GM18861 (cell line): ENCODE data around the gene SLX1B.
"Not testable (repeated sequence)": the region's sequence is repeated elsewhere in the genome, so short reads cannot be mapped to it uniquely, and the experiment has no call there.

Experiments used
- ATAC-seq: cut with Tn5 transposase; IDR thresholded peaks from one replicate; pipeline ENCODE4 v1.9.1; 2021; ENCODE audit not compliant: unreplicated experiment

SLX1B gene

GRCh38 chr16:29454269-29454668, at the start of gene SLX1B, which contains the start of gene BOLA2:
SLX1B (plus strand) TSS chr16:29454533.
BOLA2 (minus strand) TSS chr16:29454351; CDS start chr16:29454253, 98 bp downstream.
- ATAC-seq = peak; percentile 79

GRCh38 chr16:29405249-29405648, 49.1 kb upstream of the SLX1B start:
- ATAC-seq = not testable (repeated sequence)

GRCh38 chr16:29423587-29423986, 30.7 kb upstream of the SLX1B start:
- not testable (repeated sequence) for ATAC-seq

GRCh38 chr16:29425390-29425789, 28.9 kb upstream of the SLX1B start:
- not testable (repeated sequence) for ATAC-seq

GRCh38 chr16:29453754-29454153, 579 bp upstream of the SLX1B start:
- peak; percentile 6 for ATAC-seq

- peak; percentile 35 for ATAC-seq
These were observed 495 bp downstream of the SLX1B start for GRCh38 chr16:29454828-29455227.

- not testable (repeated sequence) for ATAC-seq
These were observed 3.3 kb downstream of the SLX1B start for GRCh38 chr16:29457660-29458059.

GRCh38 chr16:29459706-29460646, 5.6 kb downstream of the SLX1B start, which contains the start of gene SULT1A4:
SULT1A4 (plus strand) TSS chr16:29459913; CDS start chr16:29461386, 1,473 bp downstream.
- ATAC-seq = not testable (repeated sequence)

GRCh38 chr16:29460647-29461030, 6.3 kb downstream of the SLX1B start:
- not testable (repeated sequence) for ATAC-seq

GRCh38 chr16:29465985-29466824, 11.9 kb downstream of the SLX1B start:
- ATAC-seq = not testable (repeated sequence)

- ATAC-seq = not testable (repeated sequence)
These were observed 12.6 kb downstream of the SLX1B start for GRCh38 chr16:29466904-29467303.

GRCh38 chr16:29467654-29468366, 13.5 kb downstream of the SLX1B start:
- ATAC-seq = not testable (repeated sequence)

- not testable (repeated sequence) for ATAC-seq
These were observed 15.3 kb downstream of the SLX1B start for GRCh38 chr16:29469660-29470059.

- not testable (repeated sequence) for ATAC-seq
These were observed 17.7 kb downstream of the SLX1B start for GRCh38 chr16:29472065-29472464.

- not testable (repeated sequence) for ATAC-seq
These were observed 27.9 kb downstream of the SLX1B start for GRCh38 chr16:29482276-29482675.

GRCh38 chr16:29506308-29506707, 52.0 kb downstream of the SLX1B start, which contains the start of gene NPIPB12:
NPIPB12 (minus strand) TSS chr16:29506408.
- ATAC-seq = not testable (repeated sequence)
